HT1080 (cell line): Measurements from ENCODE around the gene FKBP5. TPM values are rescaled to one million over a fixed set of nuclear protein-coding genes. Genes with fewer than 3 reads are reported as not detected.
A peak's percentile ranks its signal among the peaks of the same experiment; 100 is the strongest.
"Not testable (repeated sequence)": the region's sequence is repeated elsewhere in the genome, so short reads cannot be mapped to it uniquely, and the experiment has no call there.

Experiments
- DNase-seq: peaks from one replicate; pipeline ENCODE4 v3.0.0-alpha.2; 2015; ENCODE audit warnings: low read depth
- small RNA-seq: library from RNA; depleted of rRNA; stranded (forward); fragments of <200 nt; gene quantifications from one replicate; pipeline ENCODE3, GENCODE V24; 2014
- total RNA-seq: library from RNA; depleted of rRNA; stranded (reverse); fragments of >200 nt; shearing (Covaris generic); gene quantifications from 2 replicates; pipeline ENCODE4 v1.2.3, GENCODE V29; 2014; rRNA removed

FKBP5 gene
- total RNA-seq, 1 experiment from 2014 or later, result 15.2 TPM

DNA sequence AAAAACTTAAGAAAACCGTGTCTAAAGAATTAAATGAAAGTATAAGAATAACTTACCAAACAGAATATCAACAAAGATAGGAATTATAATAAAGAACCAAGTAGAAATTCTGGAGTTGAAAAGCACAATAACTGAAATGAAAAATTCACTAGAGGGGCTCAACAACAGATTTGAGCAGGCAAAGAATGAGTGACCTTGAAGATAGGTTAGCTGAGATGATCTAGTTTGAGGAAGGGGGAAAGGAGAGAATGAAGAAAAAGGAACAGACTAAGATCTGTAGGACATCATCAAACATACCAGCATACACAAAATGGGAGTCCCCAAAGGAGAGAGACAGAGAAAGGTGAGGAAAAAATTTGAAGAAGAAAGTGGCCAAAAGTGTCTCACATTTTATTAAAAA, 138.3 kb downstream of the FKBP5 start:
- no peak for DNase-seq

DNA sequence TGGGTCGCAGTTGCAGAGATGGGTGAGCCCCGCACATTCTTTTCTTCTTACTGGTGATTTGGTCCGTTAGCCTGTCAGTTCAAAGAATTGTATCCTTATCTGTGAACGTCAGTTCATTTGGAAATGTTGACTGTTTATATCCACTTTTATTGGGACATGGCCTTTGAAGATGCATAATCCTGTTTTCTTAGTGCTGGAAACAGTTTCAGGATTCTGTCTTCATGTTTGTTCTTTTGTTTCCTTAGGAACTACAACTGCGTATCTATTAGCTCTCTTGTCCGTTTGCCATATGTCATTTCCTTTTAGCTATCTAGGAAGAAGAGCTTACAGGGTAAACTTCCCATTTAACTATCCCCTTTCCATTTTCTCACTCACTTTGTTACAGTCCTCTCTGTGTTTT, 141.0 kb downstream of the FKBP5 start:
- no peak for DNase-seq

DNA sequence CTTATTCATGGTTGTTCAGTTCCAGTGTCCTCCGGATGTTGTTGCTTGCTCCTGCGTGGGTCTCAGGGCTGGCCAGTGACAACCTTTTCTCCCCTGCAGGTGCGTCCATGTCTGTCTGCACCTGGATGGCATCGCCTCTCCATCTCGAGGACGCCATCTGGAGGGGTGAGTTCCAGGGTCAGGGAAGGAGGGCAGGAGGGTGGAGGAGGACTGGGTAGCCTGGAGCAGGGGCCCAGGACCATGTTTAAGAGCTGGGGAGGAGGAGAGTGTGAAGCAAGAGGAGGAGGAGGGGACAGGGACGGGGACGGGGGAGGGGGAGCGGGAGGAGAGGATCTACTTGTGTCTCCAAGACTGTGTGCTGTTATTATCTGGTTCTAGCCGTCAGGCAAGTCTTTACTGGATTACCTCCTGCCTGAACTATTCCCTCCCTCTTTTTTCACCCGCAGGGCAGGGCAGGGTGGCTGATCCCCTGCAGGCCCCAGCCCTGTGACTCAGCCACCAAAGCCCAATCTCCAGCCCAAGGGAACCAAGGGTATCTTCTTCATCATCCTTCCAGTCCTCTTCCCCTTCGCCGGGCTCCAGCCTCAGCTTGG, 143.8 kb downstream of the FKBP5 start:
- no peak for DNase-seq

DNA sequence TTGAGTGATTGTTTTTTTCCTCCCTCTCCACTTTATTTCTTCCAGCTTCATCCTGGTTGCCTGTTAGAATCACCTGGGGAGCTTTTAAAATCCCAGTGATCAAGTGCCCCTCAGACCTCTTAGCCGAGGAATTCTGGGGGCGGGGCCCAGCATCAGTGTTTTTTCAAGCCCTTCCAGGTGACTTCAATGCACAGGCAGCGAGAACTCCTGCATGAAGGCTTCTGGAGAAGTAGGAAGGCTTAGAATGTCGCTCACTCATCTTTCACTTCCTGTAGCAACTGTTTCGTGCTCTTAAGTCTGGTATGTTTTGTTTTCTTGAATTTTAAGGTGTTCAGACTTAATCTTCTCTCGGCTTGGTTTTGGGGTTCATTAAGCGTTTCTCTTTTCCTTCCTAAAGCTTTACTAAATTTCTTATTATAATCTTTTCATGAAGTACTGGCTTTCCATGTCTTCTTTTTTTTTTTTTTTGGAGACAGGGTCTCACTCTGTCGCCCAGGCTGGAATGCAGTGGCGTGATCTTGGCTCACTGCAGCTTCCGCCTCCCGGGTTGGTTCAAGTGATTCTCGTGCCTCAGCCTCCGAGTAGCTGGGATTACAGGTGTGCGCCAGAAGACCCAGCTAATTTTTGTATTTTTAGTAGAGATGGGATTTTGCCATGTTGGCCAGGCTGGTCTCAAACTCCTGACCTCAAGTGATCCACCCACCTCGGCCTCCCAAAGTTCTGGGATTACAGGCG, 145.1 kb downstream of the FKBP5 start:
- DNase-seq, result peak; percentile 11

DNA sequence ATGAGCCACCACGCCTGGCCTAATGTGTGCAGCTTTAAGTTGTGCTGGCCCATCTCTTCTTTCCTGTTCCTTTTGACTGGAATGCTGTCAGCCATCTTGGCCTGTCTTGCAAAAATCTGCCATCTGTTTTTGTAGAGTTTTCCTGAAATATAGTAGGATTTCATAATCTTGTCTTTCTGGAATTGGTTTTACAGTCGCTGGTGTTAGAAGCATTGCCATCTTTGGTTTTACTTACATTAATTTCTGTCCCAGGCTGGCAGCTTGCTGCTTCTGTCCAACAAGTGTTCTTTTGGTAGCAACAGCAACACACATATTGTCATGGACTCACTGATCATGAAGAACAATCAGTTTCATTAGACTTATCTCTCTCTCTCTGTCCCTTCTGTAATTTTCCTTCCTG, 146.9 kb downstream of the FKBP5 start:
- DNase-seq, result no peak

DNA sequence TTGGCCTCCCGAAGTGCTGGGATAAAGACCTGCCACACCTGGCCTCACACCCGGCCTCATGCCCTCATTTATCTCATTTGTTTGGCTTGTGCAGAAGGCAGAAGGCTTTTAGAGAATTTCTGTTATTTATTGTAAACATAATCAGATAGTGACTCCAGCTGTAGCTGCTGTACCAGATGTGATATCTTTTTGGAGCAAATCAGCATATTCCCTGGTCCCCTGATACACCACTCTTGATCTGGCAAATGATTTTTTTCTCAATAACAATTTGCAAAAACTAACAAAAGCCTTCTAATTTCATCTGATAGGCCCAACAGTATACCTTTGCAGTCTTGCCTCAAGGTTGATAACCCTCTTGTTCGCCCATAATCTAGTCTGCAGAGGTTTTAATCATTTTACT, 149.5 kb downstream of the FKBP5 start:
- DNase-seq, result no peak

DNA sequence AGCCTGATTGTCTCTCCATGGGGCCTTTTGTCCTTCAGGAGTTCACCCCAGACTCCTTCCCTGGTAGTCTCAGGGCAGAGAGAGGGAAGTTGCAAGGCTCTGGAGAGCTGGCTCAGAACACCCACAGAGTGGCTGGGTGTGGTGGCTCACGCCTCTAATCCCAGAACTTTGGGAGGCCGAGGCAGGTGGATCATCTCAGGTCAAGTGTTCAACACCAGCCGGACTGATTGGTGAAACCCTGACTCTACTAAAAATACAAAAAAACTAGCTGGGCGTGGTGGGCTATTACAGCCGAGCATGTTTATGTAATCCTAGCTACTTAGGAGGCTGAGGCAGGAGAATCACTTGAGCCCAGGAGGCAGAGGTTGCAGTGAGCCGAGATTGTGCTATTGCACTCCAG, 152.9 kb downstream of the FKBP5 start:
- not testable (repeated sequence) for DNase-seq

DNA sequence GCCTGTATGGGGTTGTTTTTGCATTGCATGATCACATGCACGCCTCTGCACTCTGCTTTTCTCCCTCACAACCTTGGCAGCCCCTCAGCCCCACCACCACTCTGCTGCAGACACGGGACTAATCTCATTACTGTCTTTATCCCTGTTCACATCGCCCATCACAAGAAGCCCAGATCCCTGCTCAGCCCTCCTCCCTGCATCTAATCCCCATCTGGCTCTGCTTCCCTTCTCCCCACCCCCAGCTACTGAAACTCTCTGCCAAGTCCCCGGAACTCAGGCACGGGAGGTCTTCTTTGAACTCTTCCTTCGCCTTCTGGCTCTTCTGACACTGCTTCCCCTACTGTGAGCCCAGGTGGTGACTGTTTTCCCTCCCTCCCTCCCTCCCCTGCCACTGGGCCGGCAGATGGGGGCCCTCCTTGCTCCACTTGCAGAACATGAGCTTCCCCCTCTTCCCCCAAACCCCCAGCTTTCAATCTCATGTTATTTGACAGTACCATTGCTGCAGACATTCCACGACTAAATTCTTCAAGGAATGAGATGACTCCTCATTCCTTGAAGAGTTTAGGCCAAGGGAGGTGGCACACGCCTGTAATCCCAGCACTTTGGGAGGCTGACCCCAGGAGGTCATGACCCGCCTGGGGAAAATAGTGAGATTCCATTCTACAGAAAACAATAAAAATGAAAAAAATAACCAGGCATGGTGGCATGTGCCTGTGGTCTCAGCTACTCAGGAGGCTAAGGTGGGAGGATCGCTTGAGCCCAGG, 154.1 kb downstream of the FKBP5 start:
- no peak for DNase-seq

DNA sequence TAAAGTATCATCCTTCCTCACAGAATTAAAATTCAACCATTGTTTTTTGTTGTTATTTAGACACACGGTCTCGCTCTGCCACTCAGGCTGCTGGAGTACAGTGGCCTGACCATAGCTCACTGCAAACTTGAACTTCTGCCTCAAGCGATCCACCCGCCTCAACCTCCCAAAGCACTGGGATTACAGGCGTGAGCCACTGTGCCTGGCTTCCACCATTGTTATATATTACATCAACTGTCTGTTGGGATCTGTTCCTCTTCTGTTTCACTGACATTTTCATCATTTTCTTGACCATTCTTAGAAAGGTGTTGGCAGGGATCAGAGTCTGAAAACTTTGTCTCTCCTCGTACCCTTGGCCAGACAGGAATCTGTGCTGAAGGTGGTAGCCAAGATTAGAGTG, 154.7 kb downstream of the FKBP5 start:
- no peak for DNase-seq

DNA sequence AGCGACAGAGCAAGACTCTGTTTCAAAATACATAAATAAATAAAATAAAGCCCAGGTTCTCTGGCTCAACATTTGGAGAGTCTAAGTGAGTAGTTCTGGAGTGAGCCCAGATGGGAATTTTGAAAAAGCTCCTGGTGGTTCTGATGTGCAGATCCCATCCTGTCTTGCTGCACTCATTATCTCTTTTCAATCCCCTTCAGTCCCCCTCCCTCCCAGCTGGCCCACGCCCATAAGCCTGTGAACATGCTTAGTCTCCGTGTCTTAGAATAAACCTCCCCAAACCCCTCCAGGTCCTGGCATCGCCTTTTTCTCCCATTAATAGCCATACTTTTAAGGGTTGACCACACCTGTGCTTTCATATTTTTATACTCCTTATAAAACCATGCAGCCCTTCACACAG, 156.6 kb downstream of the FKBP5 start:
- no peak for DNase-seq

DNA sequence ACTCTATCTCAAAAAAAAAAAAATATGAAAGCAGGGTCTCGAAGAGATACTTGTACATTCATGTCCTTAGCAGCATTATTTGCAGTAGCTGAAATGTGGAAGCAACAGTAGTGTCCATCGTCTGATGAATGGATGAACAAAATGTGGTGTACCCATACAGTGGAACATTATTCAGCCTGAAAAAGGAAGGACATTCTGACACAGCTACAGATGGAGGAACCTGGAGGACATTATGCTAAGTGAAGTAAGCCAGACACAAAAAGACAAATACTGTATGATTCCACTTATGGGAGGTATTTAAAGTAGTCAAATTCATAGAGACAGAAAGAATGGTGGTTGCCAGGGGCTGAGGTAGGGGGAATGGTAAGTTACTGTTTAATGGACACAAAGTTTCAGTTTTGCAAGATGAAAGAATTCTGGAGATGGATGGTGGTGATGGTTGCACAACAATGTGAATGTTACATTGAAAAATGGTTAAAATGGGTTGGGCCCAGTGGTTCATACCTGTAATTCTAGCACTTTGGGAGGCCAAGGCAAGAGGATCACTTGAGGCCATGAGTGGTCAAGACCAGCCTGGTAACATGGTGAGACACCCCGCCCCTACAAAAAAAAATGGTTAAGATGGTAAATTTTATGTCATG, 164.2 kb downstream of the FKBP5 start:
- no peak for DNase-seq

Small RNAs within 50 kb of the gene (small RNA-seq; reads per million reads assigned to genes)
- gene MIR5690 (not detected), gene RF00561 (not detected)

Other genes starting within 250 kb of the FKBP5 start
- 15.5 and 16.0 TPM in 2 replicates for gene FANCE, start 236.6 kb downstream of the FKBP5 start, total RNA-seq
- gene RPL10A, start 220.5 kb downstream of the FKBP5 start, total RNA-seq, result 2,516 and 3,111 TPM in 2 replicates
- 3.8 and 3.9 TPM in 2 replicates for gene TEAD3, start 191.8 kb downstream of the FKBP5 start, total RNA-seq
- not detected in 2 replicates for gene TULP1, start 176.0 kb downstream of the FKBP5 start, total RNA-seq
- gene ARMC12, start 48.1 kb upstream of the FKBP5 start, total RNA-seq, result not detected in 2 replicates
- gene CLPSL2, start 87.7 kb upstream of the FKBP5 start, total RNA-seq, result not detected in 2 replicates
- not detected in 2 replicates for gene CLPSL1, start 92.1 kb upstream of the FKBP5 start, total RNA-seq
- gene CLPS, start 108.4 kb upstream of the FKBP5 start, total RNA-seq, result not detected in 2 replicates
- gene LHFPL5, start 116.4 kb upstream of the FKBP5 start, total RNA-seq, result 0.70 TPM in 1 of 2 replicates, not detected in the other
- 62.0 and 72.3 TPM in 2 replicates for gene SRPK1, start 232.2 kb upstream of the FKBP5 start, total RNA-seq